HG02973 (cell line): ENCODE results near the gene GFI1.
"Not testable (repeated sequence)": the region's sequence is repeated elsewhere in the genome, so short reads cannot be mapped to it uniquely, and the experiment has no call there.

Experiments used
- ATAC-seq: cut with Tn5 transposase; IDR thresholded peaks from one replicate; pipeline ENCODE4 v1.9.1; 2021; ENCODE audit warnings: moderate library complexity; ENCODE audit not compliant: unreplicated experiment

Gene GFI1

DNA sequence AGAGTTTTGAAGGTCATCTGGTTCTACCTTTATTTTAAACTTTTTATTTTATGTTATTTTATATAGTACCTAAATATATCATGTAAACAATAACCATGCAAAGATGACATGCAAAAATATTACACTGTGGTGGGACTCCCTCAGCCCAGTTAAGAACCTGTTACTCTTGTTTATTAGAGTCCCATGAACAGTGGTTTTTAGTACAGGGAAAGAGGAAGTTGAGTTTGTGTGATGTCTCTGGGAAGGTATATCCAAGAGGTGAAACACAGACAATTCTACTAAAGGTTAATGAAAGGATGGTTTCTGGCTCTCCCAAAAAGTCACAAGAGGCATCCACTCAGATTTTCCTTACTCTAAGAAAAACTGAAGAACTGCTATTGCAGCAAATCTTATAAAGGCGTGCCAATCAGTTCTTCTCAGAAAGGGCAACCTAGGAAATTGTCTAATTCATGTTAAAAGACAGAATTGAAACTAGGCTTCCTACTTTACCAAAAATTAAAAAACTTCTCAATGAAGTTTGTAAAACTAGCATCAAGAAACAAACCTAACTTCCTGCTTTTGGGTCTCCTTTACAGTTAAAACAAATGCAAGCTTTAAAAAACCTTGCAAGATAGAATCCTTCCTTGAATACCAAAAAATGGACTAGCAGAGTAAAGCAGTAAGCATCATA is 19.9 kb downstream of the GFI1 start:
- ATAC-seq, result no peak

GRCh38 chr1:92465256-92465647 is 21.5 kb downstream of the GFI1 start:
- no peak for ATAC-seq

DNA sequence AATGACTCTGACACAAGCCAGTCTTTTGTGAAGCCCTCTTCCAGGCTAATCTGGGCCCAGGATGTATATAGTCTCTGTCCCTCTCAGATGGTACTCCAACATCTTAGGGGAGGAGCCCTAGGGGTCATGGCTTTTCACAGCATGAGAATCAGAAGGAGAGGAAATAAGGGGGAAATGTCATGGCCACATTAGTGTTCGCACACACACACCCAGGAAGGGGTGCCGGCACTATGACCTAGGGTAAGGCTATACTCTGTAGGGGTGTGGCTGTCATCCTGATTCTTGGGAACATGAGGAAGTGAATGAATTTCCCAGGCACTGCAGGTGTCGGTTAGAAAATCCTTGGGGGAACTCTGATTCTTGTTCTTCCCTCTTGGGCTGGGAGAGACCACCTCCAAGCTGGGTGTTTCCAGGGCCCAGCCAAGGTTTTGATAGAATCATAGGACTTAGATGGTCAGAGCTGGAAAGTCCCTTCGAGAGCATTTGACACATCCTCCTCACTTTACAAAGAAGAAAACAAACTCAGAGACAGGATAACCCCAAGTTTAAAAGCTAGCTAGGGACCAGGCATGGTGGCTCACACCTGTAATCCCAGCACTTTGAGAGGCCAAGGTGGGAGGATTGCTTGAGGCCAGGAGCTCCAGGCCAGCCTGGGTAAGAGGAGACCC is 22.0 kb downstream of the GFI1 start:
- no peak for ATAC-seq

DNA sequence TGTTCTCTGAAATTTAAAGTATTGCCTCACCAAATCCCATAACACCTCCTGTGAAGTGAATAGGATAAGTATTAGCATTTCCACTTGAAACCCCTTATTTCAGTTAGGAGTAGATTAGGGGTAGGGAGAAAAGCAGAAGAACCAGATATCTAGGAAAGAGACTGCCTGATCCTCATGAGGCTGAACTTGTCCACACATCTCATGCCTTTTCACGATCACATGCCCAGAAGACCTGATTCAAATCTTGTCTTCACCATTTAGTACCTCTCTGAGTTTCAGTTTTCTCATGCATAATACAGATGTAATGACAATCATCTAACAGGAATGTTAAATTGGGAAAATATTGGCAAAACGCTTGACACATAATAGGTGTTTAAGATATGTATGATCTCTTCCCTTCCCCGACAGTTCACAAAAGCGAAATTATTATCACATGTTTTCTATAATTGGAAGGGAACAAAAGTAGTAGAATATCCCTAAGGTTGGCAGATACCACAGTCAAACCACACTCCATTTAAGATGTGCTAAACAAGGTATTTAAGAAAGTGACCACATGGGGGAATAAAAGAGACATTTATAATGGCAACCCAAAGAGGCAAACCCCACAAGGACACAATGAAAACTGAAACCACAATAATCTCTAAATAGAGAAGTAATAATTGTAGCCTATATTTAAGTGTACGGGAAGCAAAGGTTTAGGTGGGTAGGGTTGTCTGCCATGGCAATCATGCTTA is 25.2 kb downstream of the GFI1 start:
- peak; percentile 69 for ATAC-seq

GRCh38 chr1:92459871-92460320 is 26.8 kb downstream of the GFI1 start:
- ATAC-seq, result no peak

DNA sequence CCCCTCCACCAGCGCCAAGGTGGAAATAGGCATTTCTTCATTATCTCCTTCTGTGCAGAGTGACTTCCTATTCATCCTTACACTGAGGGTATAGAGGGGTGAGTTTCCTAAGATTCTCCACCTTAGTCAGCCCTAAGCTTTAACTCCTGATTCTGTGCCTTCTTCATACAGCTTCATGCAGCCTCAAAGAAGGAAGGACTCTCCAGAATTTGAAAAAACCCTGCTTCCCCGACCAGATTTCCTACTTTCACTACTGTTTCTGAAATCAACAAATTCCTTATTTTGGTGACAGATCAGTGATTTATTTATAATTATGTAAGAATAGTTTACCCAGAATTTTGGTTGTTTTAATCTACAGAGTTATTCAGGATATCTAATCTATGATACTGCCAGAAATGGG is 28.6 kb downstream of the GFI1 start:
- ATAC-seq, result no peak

DNA sequence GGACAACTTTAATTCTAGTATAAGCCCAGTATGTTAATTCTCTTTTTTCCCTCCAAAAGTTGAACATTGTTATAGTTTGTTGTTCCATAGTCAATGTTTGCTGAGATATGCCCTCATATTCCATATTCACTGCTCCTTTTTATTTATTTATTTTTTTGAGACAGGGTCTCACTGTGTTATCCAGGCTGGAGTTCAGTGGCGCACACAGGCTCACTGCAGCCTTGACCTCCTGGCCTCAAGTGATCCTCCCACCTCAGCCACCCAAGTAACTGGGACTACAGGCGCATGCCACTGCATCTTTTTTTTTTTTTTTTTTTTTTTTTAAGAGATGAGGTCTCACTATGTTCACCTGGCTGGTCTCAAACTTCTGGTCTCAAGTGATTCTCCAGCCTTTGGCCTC is 38.7 kb downstream of the GFI1 start:
- ATAC-seq, result no peak

GRCh38 chr1:92447033-92447681 is 39.6 kb downstream of the GFI1 start:
- ATAC-seq, result no peak

DNA sequence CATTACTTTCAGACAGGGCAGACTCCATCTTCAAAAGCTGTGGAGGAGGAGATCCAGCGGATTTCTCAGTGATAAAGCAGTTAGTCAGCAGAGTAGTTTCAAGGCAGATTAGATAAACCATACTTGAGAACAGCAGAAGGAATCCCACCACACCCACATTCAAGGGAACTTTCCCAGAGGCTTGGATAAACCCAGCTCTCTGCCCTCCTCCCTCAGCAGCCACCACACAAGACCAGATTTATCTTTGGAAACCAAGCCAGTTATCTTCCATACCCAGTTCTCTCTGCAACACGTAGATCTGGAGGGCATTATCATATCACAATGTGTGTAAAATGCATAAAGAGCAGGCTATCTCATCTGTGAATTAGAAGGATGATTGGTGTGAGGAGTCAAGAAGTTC is 40.2 kb downstream of the GFI1 start:
- ATAC-seq, result no peak

DNA sequence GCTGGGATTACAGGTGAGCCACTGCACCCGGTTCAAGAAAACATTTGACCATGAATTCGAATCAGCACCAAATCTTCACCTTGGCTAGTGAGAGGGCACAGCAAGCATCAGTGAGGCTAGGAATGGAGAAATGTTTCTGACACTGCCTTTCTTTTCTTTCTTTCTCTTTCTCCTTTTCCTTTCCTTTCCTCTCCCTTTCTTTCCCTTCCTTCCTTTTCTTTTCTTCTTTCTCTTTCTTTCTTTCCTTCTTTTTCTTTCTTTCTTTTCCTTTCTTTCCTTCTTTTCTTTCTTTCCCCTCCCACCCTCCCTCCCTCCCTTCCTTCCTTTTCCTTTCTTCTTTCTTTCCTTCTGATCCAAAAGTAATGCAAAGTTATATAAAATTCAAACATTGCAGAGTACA is 40.9 kb downstream of the GFI1 start:
- ATAC-seq, result no peak

DNA sequence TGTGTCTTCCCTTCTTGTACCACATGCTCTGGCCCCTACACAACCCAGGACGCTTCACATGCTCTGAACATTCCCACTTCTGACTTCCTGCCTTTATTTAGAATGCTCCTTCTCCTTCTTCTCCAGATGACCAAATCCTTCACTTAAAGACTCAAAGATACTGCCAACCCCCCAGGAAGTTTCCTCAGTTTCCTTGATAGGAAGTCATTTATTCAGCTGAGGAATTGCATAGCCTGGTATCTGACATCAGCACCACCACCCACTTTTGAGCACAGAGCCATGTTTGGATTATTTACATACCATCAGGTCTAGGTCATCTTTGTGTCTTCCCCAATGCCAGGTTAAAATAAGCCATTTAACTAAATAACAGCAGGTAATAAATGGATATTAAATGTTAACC is 42.4 kb downstream of the GFI1 start:
- ATAC-seq, result no peak

- ATAC-seq, result no peak
These were observed 42.8 kb downstream of the GFI1 start for GRCh38 chr1:92443893-92444292.

GRCh38 chr1:92442351-92442750 is 44.4 kb downstream of the GFI1 start:
- no peak for ATAC-seq

DNA sequence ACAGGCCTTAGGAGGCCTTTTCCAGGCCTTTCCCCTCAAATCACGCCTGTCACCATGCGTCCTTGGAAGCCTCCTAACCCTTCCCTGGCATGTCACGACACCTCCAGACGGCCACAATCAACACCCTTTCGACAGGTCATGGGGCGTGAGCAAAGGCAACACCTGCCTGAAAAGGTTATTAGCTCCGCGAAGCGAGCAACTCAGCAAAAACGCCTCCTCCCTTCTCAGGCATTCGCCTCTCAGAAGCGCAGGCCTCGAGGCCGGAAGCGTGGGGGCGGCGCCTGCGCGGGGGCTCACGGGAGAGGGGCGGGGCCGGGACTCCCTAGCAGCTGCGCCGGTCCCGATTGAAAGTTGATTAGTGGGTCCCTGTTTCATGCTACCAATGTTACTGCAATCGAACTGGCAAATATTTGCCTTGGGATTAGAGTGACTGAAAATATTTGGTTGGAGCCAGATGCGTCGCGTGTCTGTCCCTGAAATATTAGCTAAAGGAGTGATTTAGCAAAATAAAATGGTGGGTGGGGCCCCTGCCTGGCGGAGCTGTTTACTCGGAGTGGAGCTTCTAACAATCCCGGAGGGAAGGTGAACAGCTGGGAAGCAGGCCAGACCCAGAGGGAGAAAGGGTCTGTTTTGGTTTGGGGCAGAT is 44.9 kb downstream of the GFI1 start:
- no peak for ATAC-seq

GRCh38 chr1:92441316-92441696 is 45.4 kb downstream of the GFI1 start:
- ATAC-seq, result no peak

DNA sequence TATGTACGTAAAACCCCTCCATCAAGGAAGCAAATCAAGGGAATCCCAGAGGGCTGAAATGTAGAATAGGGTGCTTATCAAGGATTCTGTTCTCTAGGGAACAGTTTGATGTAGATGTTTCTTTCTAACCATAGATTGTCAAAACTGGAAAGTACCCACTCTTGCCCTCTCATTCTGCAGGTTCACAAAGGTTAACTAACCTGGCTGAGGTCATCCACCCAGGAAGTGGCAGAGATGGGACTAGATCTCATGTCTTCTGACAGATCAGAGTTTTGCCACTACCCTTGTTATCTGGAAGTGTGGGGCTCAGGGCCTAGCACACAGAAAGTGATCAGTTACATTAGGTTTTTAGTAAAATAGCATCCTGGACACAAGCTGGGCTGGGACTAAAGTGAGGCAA is 47.4 kb downstream of the GFI1 start:
- ATAC-seq, result no peak

DNA sequence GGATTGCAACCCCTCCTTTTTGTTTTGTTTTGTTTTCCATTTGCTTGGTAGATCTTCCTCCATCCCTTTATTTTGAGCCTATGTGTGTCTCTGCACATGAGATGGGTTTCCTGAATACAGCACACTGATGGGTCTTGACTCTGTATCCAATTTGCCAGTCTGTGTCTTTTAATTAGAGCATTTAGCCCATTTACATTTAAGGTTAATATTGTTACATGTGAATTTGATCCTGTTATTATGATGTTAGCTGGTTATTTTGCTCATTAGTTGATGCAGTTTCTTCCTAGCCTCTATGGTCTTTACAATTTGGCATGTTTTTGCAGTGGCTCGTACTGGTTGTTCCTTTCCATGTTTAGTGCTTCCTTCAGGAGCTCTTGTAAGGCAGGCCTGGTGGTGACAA is 52.2 kb downstream of the GFI1 start:
- ATAC-seq, result not testable (repeated sequence)

DNA sequence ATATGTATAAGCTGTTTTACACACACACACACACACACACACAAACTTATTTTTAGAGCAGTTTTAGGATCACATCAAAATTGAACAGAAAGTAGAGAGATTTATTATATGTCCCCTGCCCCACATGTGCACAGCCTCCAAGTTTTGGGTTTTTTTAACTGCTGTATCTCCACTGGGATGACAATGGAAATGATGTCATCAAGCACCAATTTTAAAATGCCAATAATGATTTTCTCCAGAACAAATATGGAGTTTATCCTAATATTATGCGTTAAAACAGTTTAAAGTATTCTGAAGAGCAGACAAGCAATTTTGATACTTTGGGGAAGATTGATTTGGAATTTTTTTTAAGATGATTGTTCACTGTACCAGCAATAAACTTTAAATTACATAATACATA is 56.7 kb downstream of the GFI1 start:
- no peak for ATAC-seq

DNA sequence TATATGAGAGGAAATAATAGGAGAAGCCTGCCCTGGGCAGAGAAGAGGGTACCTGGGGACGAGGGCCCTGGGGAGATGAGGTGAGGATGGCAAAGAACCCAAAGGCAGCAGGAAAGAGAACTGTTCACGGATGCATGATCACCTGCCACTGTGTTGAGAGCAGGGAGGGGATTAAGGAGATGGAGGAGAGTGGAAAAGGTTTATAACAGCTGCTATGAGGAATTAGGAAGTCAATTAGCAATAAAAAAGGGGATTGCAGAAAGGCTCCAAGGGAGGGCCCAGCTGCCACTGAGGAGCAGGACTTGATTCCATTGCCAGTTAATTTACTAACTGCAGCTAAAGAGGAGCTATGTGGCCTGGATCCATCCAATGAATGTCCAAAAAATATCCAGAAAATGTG is 61.1 kb downstream of the GFI1 start:
- ATAC-seq, result no peak
